GM23338 (cell line): ENCODE data around the gene FOXC2. TPM values are rescaled to one million over a fixed set of nuclear protein-coding genes. Genes with fewer than 3 reads are reported as not detected.

Experiments used
- ATAC-seq: fragments of 200-7000 bp; cut with Tn5 transposase; 3 replicates; pipeline ENCODE4 v1.9.1; 2020
- DNase-seq: peaks from one replicate; pipeline ENCODE4 v3.0.0-alpha.2; 2015; ENCODE audit warnings: low spot score
- H2AFZ ChIP-seq: fragments of 200-600 bp; sonication (generic); 2 replicates; pipeline ENCODE4 v1.8.0; 2016; ENCODE audit warnings: antibody characterized with exemption, mild to moderate bottlenecking, moderate library complexity
- H3F3A ChIP-seq: fragments of 200-600 bp; sonication (generic); replicated peaks from 2 replicates; pipeline ENCODE4 v1.8.0; 2017; ENCODE audit warnings: antibody characterized with exemption, mixed run types, low read depth
- H3K27ac ChIP-seq: fragments of 200-600 bp; sonication (generic); 2 replicates; pipeline ENCODE4 v1.6.1; 2016; ENCODE audit warnings: low read depth
- H3K27me3 ChIP-seq: fragments of 200-600 bp; sonication (generic); 2 replicates; pipeline ENCODE4 v1.8.0; 2016; ENCODE audit warnings: mild to moderate bottlenecking, mixed run types, moderate library complexity; ENCODE audit not compliant: insufficient read depth
- H3K36me3 ChIP-seq: fragments of 200-600 bp; sonication (generic); 2 replicates; pipeline ENCODE4 v1.8.0; 2016; ENCODE audit warnings: mild to moderate bottlenecking; ENCODE audit not compliant: insufficient read depth
- H3K4me1 ChIP-seq: fragments of 200-600 bp; sonication (generic); 2 replicates; pipeline ENCODE4 v1.8.0; 2016; ENCODE audit warnings: mild to moderate bottlenecking, moderate library complexity; ENCODE audit not compliant: insufficient read depth
- H3K4me2 ChIP-seq: fragments of 200-600 bp; sonication (generic); 2 replicates; pipeline ENCODE4 v1.7.1; 2017; ENCODE audit warnings: mixed run types
- H3K4me3 ChIP-seq: fragments of 200-600 bp; sonication (generic); 2 replicates; pipeline ENCODE4 v1.6.1; 2016; ENCODE audit warnings: mixed run types
- H3K79me2 ChIP-seq: fragments of 200-600 bp; sonication (generic); replicated peaks from 2 replicates; pipeline ENCODE4 v1.8.0; 2017; ENCODE audit warnings: mild to moderate bottlenecking; ENCODE audit not compliant: insufficient read depth
- H3K9me2 ChIP-seq: fragments of 200-600 bp; sonication (generic); 2 replicates; pipeline ENCODE4 v1.8.0; 2017; ENCODE audit not compliant: insufficient read depth
- H4K20me1 ChIP-seq: fragments of 200-600 bp; sonication (generic); replicated peaks from 2 replicates; pipeline ENCODE4 v1.8.0; 2017; ENCODE audit warnings: mild to moderate bottlenecking; ENCODE audit not compliant: insufficient read depth
- H3K27ac Mint-ChIP-seq: 2 replicates; pipeline ENCODE4 v1.8.0; 2020; ENCODE audit warnings: inconsistent platforms, mild to moderate bottlenecking, moderate library complexity, mixed read lengths
- H3K27me3 Mint-ChIP-seq: 3 replicates; pipeline ENCODE4 v1.8.0; 2022; ENCODE audit warnings: low read depth, mild to moderate bottlenecking, moderate library complexity, mixed read lengths, inconsistent platforms; ENCODE audit not compliant: insufficient read depth, poor library complexity
- H3K36me3 Mint-ChIP-seq: 3 replicates; pipeline ENCODE4 v1.8.0; 2021; ENCODE audit warnings: low read depth, mild to moderate bottlenecking, inconsistent platforms, moderate library complexity, mixed read lengths
- H3K4me1 Mint-ChIP-seq: 3 replicates; pipeline ENCODE4 v1.8.0; 2020; ENCODE audit warnings: mild to moderate bottlenecking, inconsistent platforms, mixed read lengths
- H3K4me3 Mint-ChIP-seq: 3 replicates; pipeline ENCODE4 v1.8.0; 2021; ENCODE audit warnings: moderate library complexity, mild to moderate bottlenecking, inconsistent platforms, mixed read lengths
- H3K9me3 Mint-ChIP-seq: 3 replicates; pipeline ENCODE4 v1.8.0; 2020; ENCODE audit warnings: moderate library complexity, mild to moderate bottlenecking, inconsistent platforms, mixed read lengths
- CREB1 ChIP-seq: fragments of 250-450 bp; sonication (Bioruptor Pico); IDR thresholded peaks from 2 replicates; pipeline ENCODE4 v1.5.0; 2020; ENCODE audit warnings: low read depth, mild to moderate bottlenecking, moderate library complexity
- CTCF ChIP-seq, 2 experiments: fragments of 200-600 bp in 1 of 2; sonication (generic) in 1 of 2; conservative IDR thresholded peaks; 2 replicates each; pipeline versions ENCODE4 v1.5.1 to v1.6.1; 2016 to 2017; ENCODE audit warnings: antibody characterized with exemption in 2 of 2, low read depth in 2 of 2, mild to moderate bottlenecking in 2 of 2, moderate library complexity in 1 of 2
- ETS1 ChIP-seq: IDR thresholded peaks from 2 replicates; pipeline ENCODE4 v1.6.1; 2016; ENCODE audit warnings: antibody characterized with exemption
- EZH2 ChIP-seq: fragments of 200-600 bp; sonication (generic); IDR thresholded peaks from one replicate; pipeline ENCODE4 v1.8.0; 2017; ENCODE audit warnings: antibody characterized with exemption, mild to moderate bottlenecking, low read depth; ENCODE audit not compliant: unreplicated experiment
- EZH2phosphoT487 ChIP-seq: fragments of 200-600 bp; sonication (generic); IDR thresholded peaks from one replicate; pipeline ENCODE4 v1.8.1; 2018; ENCODE audit warnings: antibody characterized with exemption; ENCODE audit not compliant: unreplicated experiment
- REST ChIP-seq: IDR thresholded peaks from one replicate; pipeline ENCODE4 v1.6.1; 2018; ENCODE audit warnings: antibody characterized with exemption; ENCODE audit not compliant: unreplicated experiment
- STAT1 ChIP-seq: IDR thresholded peaks from one replicate; pipeline ENCODE4 v1.6.1; 2016; ENCODE audit warnings: antibody characterized with exemption; ENCODE audit not compliant: unreplicated experiment
- polyA plus RNA-seq: library from polyadenylated mRNA; unstranded; fragments of >200 nt; fragmentation: Nextera tagmentation; extraction: Ambion mirVana; gene quantifications from 2 replicates; pipeline ENCODE4 v1.2.1, GENCODE V29; 2016
- total RNA-seq: library from RNA; depleted of rRNA; stranded (reverse); fragments of >200 nt; shearing (Covaris generic); gene quantifications from 2 replicates; pipeline ENCODE4 v1.2.3, GENCODE V29; 2014

Gene FOXC2
- total and polyA plus RNA-seq, 2 experiments from 2014 or later: 0.16 TPM; not detected in 1

GRCh38 chr16:86565644-86566511, 751 bp upstream of the FOXC2 start:
- Mint-ChIP-seq H3K4me1 (peaks cover 43% of the 10 kb centered on the region), H3K4me3 (peak overlapping the region; percentile 62), H3K27me3 (peaks cover 79% of the 10 kb centered on the region), H3K27ac (no peak overlapping the region), H3K9me3 (peaks cover 5% of the 10 kb centered on the region; the same call in 1 of the 3 replicates), H3K36me3 (no peaks in the 10 kb centered on the region)
- peak; percentile 67 for DNase-seq
- no peaks in the 10 kb centered on the region for H3K9me2 ChIP-seq
- H3F3A ChIP-seq: peaks cover 7% of the 10 kb centered on the region
- H3K4me3 ChIP-seq: peak overlapping the region; percentile 49
- H3K27me3 ChIP-seq: peaks cover 83% of the 10 kb centered on the region
- H3K4me2 ChIP-seq: peak overlapping the region; percentile 80
- no peaks in the 10 kb centered on the region for H3K79me2 ChIP-seq
- peaks cover 18% of the 10 kb centered on the region for H4K20me1 ChIP-seq
- TF ChIP-seq EZH2phosphoT487: peak; percentile 52
- no peak for TF ChIP-seq CREB1 (CRISPR knock-in tag)
- no peak for TF ChIP-seq STAT1
- no peak for TF ChIP-seq CTCF (conservative IDR thresholded peaks at IDR 0.05; ENCODE audit: low read depth in 2 of 2)
- peak; percentile 85 for TF ChIP-seq EZH2
- H3K4me1 ChIP-seq: peaks cover 46% of the 10 kb centered on the region
- no peaks in the 10 kb centered on the region for H3K36me3 ChIP-seq
- no peak overlapping the region for H3K27ac ChIP-seq
- no peak; the same call in 2 of the 3 replicates for ATAC-seq
- peak overlapping the region; percentile 52; the same call in 1 of the 2 replicates for H2AFZ ChIP-seq

- peaks cover 52% of the 10 kb centered on the region for H3K4me1 Mint-ChIP-seq
- peak overlapping the region; percentile 60 for H3K4me3 Mint-ChIP-seq
- H3K27me3 Mint-ChIP-seq: peaks cover 88% of the 10 kb centered on the region
- Histone ChIP-seq H3K4me3 (peak overlapping the region; percentile 57), H3F3A (peaks cover 7% of the 10 kb centered on the region), H3K4me2 (peak overlapping the region; percentile 79), H3K4me1 (peaks cover 59% of the 10 kb centered on the region), H3K36me3 (no peaks in the 10 kb centered on the region), H3K9me2 (no peaks in the 10 kb centered on the region), H4K20me1 (peaks cover 18% of the 10 kb centered on the region), H3K79me2 (no peaks in the 10 kb centered on the region), H2AFZ (no peak overlapping the region; the same call in 1 of the 2 replicates), H3K27me3 (peaks cover 96% of the 10 kb centered on the region), H3K27ac (no peak overlapping the region)
- DNase-seq (peak; percentile 61), ATAC-seq (peak; percentile 32)
- peaks cover 5% of the 10 kb centered on the region; the same call in 1 of the 3 replicates for H3K9me3 Mint-ChIP-seq
- TF ChIP-seq CTCF (conservative IDR thresholded peaks at IDR 0.05; ENCODE audit: low read depth in 2 of 2): no peak
- no peak for TF ChIP-seq ETS1
- no peak for TF ChIP-seq REST
- peak; percentile 90 for TF ChIP-seq EZH2phosphoT487
- H3K27ac Mint-ChIP-seq: no peak overlapping the region
- H3K36me3 Mint-ChIP-seq: no peaks in the 10 kb centered on the region
Observed at GRCh38 chr16:86566966-86567700, 504 bp downstream of the FOXC2 start.
